HepG2 (cell line): Measurements from ENCODE around the gene KIF1B. TPM values are rescaled to one million over a fixed set of nuclear protein-coding genes. Genes with fewer than 3 reads are reported as not detected.

Source experiments
- BRCA1 ChIP-seq: sonication (generic); formaldehyde crosslinking; IDR thresholded peaks from 2 replicates; pipeline ENCODE4 v1.4.0; 2020; ENCODE audit warnings: missing genetic modification reagents
- EHMT2 ChIP-seq: fragments of 200-600 bp; sonication (generic); IDR thresholded peaks from 2 replicates; pipeline ENCODE4 v1.7.0; 2017; ENCODE audit warnings: antibody characterized with exemption, low read depth, low read length, borderline replicate concordance
- HDAC2 ChIP-seq: sonication (generic); formaldehyde crosslinking; IDR thresholded peaks from 2 replicates; pipeline ENCODE4 v1.4.0; 2020; ENCODE audit warnings: missing genetic modification reagents
- HNF4A ChIP-seq: sonication (generic); formaldehyde crosslinking; IDR thresholded peaks from 2 replicates; pipeline ENCODE4 v1.4.0; 2020; ENCODE audit warnings: missing genetic modification reagents
- HNF4G ChIP-seq, 2 experiments: sonication (generic) in 1 of 2; formaldehyde crosslinking in 1 of 2; IDR thresholded peaks; 2 replicates each; pipeline versions ENCODE4 v1.4.0 to v1.6.1; 2011 to 2020; ENCODE audit warnings: borderline replicate concordance in 2 of 2, low read depth in 2 of 2, mild to moderate bottlenecking in 2 of 2, low read length in 1 of 2, missing genetic modification reagents in 1 of 2, moderate library complexity in 1 of 2
- KLF6 ChIP-seq: IDR thresholded peaks from 2 replicates; pipeline ENCODE4 v1.8.0; 2016; ENCODE audit warnings: missing biosample characterization, missing genetic modification reagents
- KMT2B ChIP-seq: IDR thresholded peaks from 2 replicates; pipeline ENCODE4 v1.6.1; 2016; ENCODE audit warnings: missing genetic modification reagents, missing compliant biosample characterization
- MEIS2 ChIP-seq: sonication (generic); formaldehyde crosslinking; IDR thresholded peaks from 2 replicates; pipeline ENCODE4 v1.9.0; 2021; ENCODE audit warnings: mild to moderate bottlenecking, missing genetic modification reagents
- NCOA1 ChIP-seq: sonication (generic); formaldehyde crosslinking; IDR thresholded peaks from 2 replicates; pipeline ENCODE4 v1.9.0; 2021; ENCODE audit warnings: missing genetic modification reagents
- POLR2A ChIP-seq, 2 experiments: IDR thresholded peaks; 2 replicates each; pipeline ENCODE4 v1.6.1; 2011; ENCODE audit warnings: low read depth in 2 of 2, low read length in 2 of 2, mild to moderate bottlenecking in 1 of 2, moderate library complexity in 1 of 2; ENCODE audit not compliant: insufficient read depth in 1 of 2
- RNF219 ChIP-seq: sonication (generic); formaldehyde crosslinking; IDR thresholded peaks from 2 replicates; pipeline ENCODE4 v1.5.0; 2020; ENCODE audit warnings: mild to moderate bottlenecking, missing genetic modification reagents
- RXRA ChIP-seq: sonication (generic); formaldehyde crosslinking; IDR thresholded peaks from 2 replicates; pipeline ENCODE4 v1.5.1; 2020; ENCODE audit warnings: missing genetic modification reagents
- SAP130 ChIP-seq: IDR thresholded peaks from 2 replicates; pipeline ENCODE4 v1.6.1; 2016; ENCODE audit warnings: low read depth
- TCF7L2 ChIP-seq: IDR thresholded peaks from 2 replicates; pipeline ENCODE4 v1.6.1; 2011; ENCODE audit warnings: mild to moderate bottlenecking, low read depth, low read length, moderate library complexity
- TP53 ChIP-seq: sonication (generic); formaldehyde crosslinking; conservative IDR thresholded peaks from 2 replicates; pipeline ENCODE4 v1.4.0; 2020; ENCODE audit warnings: missing genetic modification reagents
- ZBTB7A ChIP-seq: sonication (generic); formaldehyde crosslinking; IDR thresholded peaks from 2 replicates; pipeline ENCODE4 v1.8.0; 2022; ENCODE audit warnings: mild to moderate bottlenecking, missing genetic modification reagents
- ZBTB7B ChIP-seq: sonication (generic); formaldehyde crosslinking; IDR thresholded peaks from 2 replicates; pipeline ENCODE4 v1.4.0; 2020; ENCODE audit warnings: missing genetic modification reagents
- ZFP62 ChIP-seq: sonication (generic); formaldehyde crosslinking; IDR thresholded peaks from 2 replicates; pipeline ENCODE4 v1.4.0; 2020; ENCODE audit warnings: missing genetic modification reagents
- ZNF234 ChIP-seq: sonication (generic); formaldehyde crosslinking; conservative IDR thresholded peaks from 2 replicates; pipeline ENCODE4 v1.5.1; 2020; ENCODE audit warnings: mild to moderate bottlenecking, missing genetic modification reagents
- ZNF282 ChIP-seq: fragments of 450-650 bp; IDR thresholded peaks from 2 replicates; pipeline ENCODE4 v1.6.1; 2018; ENCODE audit not compliant: partially characterized antibody
- ZNF296 ChIP-seq: sonication (generic); formaldehyde crosslinking; conservative IDR thresholded peaks from 2 replicates; pipeline ENCODE4 v1.5.0; 2020; ENCODE audit warnings: mild to moderate bottlenecking, missing genetic modification reagents
- ZNF781 ChIP-seq: sonication (generic); formaldehyde crosslinking; IDR thresholded peaks from 2 replicates; pipeline ENCODE4 v1.5.1; 2020; ENCODE audit warnings: borderline replicate concordance, mild to moderate bottlenecking, missing genetic modification reagents; ENCODE audit errors: not compliant biosample characterization
- ZNF878 ChIP-seq: sonication (generic); formaldehyde crosslinking; IDR thresholded peaks from 2 replicates; pipeline ENCODE4 v1.8.1; 2023; ENCODE audit warnings: mild to moderate bottlenecking, missing genetic modification reagents, moderate library complexity
- polyA plus RNA-seq, 8 experiments: library from polyadenylated mRNA; depleted of rRNA in 3 of 8; stranded (reverse) in 7 of 8; unstranded in 1 of 8; fragments of >200 nt; fragmentation: Illumina TruSeq in 4 of 8; extraction: Trizol in 4 of 8; gene quantifications; 2 replicates each; pipeline versions ENCODE4 v1.2.1 to v1.2.3, GENCODE V29; 2011 to 2016; ENCODE audit warnings: low read depth in 4 of 8, missing spikeins in 1 of 8, mixed read lengths in 1 of 8; ENCODE audit not compliant: insufficient read depth in 1 of 8
- total RNA-seq, 5 experiments: library from RNA; depleted of rRNA; stranded (reverse); fragments of >200 nt; fragmentation: Illumina TruSeq; extraction: Trizol; gene quantifications; 2 replicates each; pipeline ENCODE4 v1.2.3, GENCODE V29; 2016; ENCODE audit warnings: low read depth in 1 of 5
- TF ChIP-seq, protein P1 (sequence below): sonication (generic); formaldehyde crosslinking; conservative IDR thresholded peaks from 2 replicates; pipeline ENCODE4 v1.4.0; 2020; ENCODE audit warnings: missing genetic modification reagents
- TF ChIP-seq, protein P2 (sequence below): sonication (generic); formaldehyde crosslinking; IDR thresholded peaks from 2 replicates; pipeline ENCODE4 v1.4.0; 2020; ENCODE audit warnings: missing genetic modification reagents, mild to moderate bottlenecking, borderline replicate concordance

Gene KIF1B
- total and polyA plus RNA-seq, 2 of the 13 experiments (the other 11 are each of a cell fraction or from before 2014, with no cell fraction given), result 26.7 to 32.5 TPM

DNA sequence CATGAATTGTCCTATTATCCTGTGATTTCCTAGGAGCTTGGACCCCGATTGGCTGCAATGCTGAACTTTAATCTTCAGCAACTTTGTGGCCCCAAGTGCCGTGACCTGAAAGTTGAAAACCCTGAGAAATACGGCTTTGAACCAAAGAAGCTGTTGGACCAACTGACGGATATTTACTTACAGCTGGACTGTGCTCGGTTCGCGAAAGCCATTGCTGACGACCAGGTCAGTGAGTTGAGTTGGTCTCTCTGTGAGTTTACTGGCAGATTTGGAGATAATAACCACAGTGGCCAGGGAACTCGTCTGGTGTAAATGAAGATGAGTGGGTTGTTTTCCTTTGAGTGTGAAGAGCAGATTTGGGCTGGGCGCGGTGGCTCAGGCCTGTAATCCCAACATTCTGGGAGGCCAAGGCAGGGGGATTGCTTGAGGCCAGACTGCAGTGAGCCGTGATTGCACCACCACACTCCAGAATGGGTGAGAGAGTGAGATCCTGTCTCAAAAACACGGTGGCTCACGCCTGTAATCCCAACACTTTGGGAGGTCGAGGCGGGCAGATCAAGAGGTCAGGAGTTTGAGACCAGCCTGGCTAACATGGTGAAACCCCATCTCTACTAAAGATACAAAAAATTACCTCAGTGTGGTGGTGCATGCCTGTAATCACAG, 39.1 kb upstream of the KIF1B start (continued):
- no peak for TF ChIP-seq RNF219 (CRISPR knock-in tag)
- 0 out of 2 replicates have a peak, but pooled peaks have one; percentile 56 for TF ChIP-seq TP53 (CRISPR knock-in tag)
- no peak for TF ChIP-seq TCF7L2
- TF ChIP-seq ZNF781 (CRISPR knock-in tag), result peak; percentile 62
- no peak for TF ChIP-seq KLF6 (CRISPR knock-in tag)
- TF ChIP-seq MEIS2, result 0 out of 2 replicates have a peak, but pooled peaks have one; percentile 19
- TF ChIP-seq, protein P1, sequence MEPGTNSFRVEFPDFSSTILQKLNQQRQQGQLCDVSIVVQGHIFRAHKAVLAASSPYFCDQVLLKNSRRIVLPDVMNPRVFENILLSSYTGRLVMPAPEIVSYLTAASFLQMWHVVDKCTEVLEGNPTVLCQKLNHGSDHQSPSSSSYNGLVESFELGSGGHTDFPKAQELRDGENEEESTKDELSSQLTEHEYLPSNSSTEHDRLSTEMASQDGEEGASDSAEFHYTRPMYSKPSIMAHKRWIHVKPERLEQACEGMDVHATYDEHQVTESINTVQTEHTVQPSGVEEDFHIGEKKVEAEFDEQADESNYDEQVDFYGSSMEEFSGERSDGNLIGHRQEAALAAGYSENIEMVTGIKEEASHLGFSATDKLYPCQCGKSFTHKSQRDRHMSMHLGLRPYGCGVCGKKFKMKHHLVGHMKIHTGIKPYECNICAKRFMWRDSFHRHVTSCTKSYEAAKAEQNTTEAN (CRISPR knock-in tag), result peak; percentile 75
- no peak for TF ChIP-seq ZBTB7A (CRISPR knock-in tag)
- peak; percentile 80 for TF ChIP-seq RXRA (CRISPR knock-in tag)
- TF ChIP-seq, protein P2, sequence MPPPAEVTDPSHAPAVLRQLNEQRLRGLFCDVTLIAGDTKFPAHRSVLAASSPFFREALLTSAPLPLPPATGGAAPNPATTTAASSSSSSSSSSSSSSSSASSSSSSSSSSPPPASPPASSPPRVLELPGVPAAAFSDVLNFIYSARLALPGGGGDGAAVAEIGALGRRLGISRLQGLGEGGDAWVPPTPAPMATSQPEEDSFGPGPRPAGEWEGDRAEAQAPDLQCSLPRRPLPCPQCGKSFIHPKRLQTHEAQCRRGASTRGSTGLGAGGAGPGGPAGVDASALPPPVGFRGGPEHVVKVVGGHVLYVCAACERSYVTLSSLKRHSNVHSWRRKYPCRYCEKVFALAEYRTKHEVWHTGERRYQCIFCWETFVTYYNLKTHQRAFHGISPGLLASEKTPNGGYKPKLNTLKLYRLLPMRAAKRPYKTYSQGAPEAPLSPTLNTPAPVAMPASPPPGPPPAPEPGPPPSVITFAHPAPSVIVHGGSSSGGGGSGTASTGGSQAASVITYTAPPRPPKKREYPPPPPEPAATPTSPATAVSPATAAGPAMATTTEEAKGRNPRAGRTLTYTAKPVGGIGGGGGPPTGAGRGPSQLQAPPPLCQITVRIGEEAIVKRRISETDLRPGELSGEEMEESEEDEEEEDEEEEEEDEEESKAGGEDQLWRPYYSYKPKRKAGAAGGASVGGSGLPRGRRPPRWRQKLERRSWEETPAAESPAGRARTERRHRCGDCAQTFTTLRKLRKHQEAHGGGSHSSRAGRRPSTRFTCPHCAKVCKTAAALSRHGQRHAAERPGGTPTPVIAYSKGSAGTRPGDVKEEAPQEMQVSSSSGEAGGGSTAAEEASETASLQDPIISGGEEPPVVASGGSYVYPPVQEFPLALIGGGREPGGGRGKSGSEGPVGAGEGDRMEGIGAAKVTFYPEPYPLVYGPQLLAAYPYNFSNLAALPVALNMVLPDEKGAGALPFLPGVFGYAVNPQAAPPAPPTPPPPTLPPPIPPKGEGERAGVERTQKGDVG, result peak; percentile 59; the same call in 1 of the 2 replicates
- TF ChIP-seq HDAC2 (CRISPR knock-in tag), result peak; percentile 72
- no peak for TF ChIP-seq ZNF282
- TF ChIP-seq POLR2A (IDR thresholded peaks at IDR 0.05; ENCODE audit: insufficient read depth in 1 of 2, low read depth in 2 of 2, low read length in 2 of 2), result peak; percentile 70 to 74; a peak in 3 of 4 replicates
- peak; percentile 68; the same call in 1 of the 2 replicates for TF ChIP-seq BRCA1
- peak; percentile 50; the same call in 1 of the 2 replicates for TF ChIP-seq KMT2B (CRISPR knock-in tag)
- peak; percentile 85 for TF ChIP-seq HNF4G (IDR thresholded peaks at IDR 0.05; ENCODE audit: borderline replicate concordance, low read depth, low read length)
- peak; percentile 78; the same call in 1 of the 2 replicates for TF ChIP-seq HNF4G (CRISPR knock-in tag; IDR thresholded peaks at IDR 0.05; ENCODE audit: borderline replicate concordance, low read depth)
- TF ChIP-seq ZNF296 (CRISPR knock-in tag), result peak; percentile 76; the same call in 1 of the 2 replicates
- peak; percentile 76 for TF ChIP-seq SAP130
- TF ChIP-seq ZNF878 (CRISPR knock-in tag), result peak; percentile 30; the same call in 1 of the 2 replicates
- no peak for TF ChIP-seq ZNF234 (CRISPR knock-in tag)
- TF ChIP-seq HNF4A (CRISPR knock-in tag), result peak; percentile 96
- TF ChIP-seq NCOA1 (CRISPR knock-in tag), result no peak
- TF ChIP-seq ZBTB7B (CRISPR knock-in tag), result peak; percentile 69; the same call in 1 of the 2 replicates
- TF ChIP-seq ZFP62, result no peak
- peak; percentile 37; the same call in 1 of the 2 replicates for TF ChIP-seq EHMT2
